WI38 (cell line): ENCODE measurements around the gene PLCH2.
A peak's percentile ranks its signal among the peaks of the same experiment; 100 is the strongest.

ENCODE experiments used
- H3K4me3 ChIP-seq: 2 replicates; pipeline ENCODE4 v1.5.1; 2011; ENCODE audit warnings: low read depth, mild to moderate bottlenecking, control low read depth, low read length
- TF ChIP-seq, protein P1 (sequence below): IDR thresholded peaks from 2 replicates; pipeline ENCODE4 v1.5.1; 2012; ENCODE audit warnings: low read depth, mild to moderate bottlenecking, control low read depth, low read length

The PLCH2 gene

GRCh38 chr1:2443277-2444137 is 32.6 kb upstream of the PLCH2 start:
- peak overlapping the region; percentile 30 for H3K4me3 ChIP-seq
- TF ChIP-seq, protein P1, sequence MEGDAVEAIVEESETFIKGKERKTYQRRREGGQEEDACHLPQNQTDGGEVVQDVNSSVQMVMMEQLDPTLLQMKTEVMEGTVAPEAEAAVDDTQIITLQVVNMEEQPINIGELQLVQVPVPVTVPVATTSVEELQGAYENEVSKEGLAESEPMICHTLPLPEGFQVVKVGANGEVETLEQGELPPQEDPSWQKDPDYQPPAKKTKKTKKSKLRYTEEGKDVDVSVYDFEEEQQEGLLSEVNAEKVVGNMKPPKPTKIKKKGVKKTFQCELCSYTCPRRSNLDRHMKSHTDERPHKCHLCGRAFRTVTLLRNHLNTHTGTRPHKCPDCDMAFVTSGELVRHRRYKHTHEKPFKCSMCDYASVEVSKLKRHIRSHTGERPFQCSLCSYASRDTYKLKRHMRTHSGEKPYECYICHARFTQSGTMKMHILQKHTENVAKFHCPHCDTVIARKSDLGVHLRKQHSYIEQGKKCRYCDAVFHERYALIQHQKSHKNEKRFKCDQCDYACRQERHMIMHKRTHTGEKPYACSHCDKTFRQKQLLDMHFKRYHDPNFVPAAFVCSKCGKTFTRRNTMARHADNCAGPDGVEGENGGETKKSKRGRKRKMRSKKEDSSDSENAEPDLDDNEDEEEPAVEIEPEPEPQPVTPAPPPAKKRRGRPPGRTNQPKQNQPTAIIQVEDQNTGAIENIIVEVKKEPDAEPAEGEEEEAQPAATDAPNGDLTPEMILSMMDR = peak; percentile 33; the same call in 1 of the 2 replicates

- peak overlapping the region; percentile 30 for H3K4me3 ChIP-seq
- TF ChIP-seq, protein P1 = no peak
Observed at GRCh38 chr1:2444138-2444591, 31.9 kb upstream of the PLCH2 start.

GRCh38 chr1:2445162-2445822 is 30.8 kb upstream of the PLCH2 start:
- TF ChIP-seq, protein P1 = no peak
- no peak overlapping the region for H3K4me3 ChIP-seq

DNA sequence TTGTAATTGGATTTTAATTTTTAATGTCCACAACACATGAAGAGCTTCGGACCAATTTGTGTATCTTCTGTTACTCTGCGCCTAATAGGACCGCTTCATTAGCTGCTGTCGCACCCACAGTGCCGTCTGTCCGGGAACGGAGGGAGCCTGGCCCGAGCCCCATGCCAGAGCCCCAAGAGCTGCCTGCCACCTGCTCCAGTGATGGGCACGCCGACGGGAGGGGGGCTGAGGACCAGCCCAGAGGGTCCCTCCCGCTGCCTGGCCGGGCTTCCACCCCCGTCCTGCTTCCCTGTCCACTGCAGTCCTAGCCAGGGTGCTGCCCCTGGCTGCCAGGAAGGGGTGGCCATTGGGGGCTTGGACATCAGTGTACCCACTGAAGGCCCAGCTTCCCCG is 30.3 kb upstream of the PLCH2 start:
- TF ChIP-seq, protein P1 = no peak
- H3K4me3 ChIP-seq = no peak overlapping the region

GRCh38 chr1:2446394-2446793 is 29.7 kb upstream of the PLCH2 start:
- TF ChIP-seq, protein P1 = no peak
- no peak overlapping the region for H3K4me3 ChIP-seq

DNA sequence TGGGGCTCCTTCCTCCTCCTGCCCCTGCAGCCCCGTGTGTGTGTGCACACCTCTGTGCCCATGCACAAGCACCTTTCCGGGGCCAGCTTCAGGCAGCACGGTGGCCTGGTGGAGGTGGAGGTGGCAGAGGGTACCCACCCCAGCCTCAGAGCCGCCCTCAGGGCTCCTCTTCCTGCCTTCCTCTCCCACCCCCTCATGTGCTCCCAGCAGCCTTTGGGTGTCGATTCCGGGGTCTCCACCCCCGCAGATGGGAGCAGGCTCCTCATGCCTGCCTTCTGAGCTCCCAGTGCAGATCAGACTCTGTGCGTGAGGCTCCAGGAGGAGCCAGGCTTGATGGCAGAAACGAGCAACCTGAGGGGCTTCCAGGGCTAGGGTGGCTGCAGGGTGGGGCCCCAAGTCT is 29.2 kb upstream of the PLCH2 start:
- TF ChIP-seq, protein P1 = no peak
- H3K4me3 ChIP-seq = no peak overlapping the region
